C4-2B (cell line): ENCODE data around the gene BCAR3.
A peak's percentile ranks its signal among the peaks of the same experiment; 100 is the strongest.

Experiments
- H3K27ac ChIP-seq: fragments of 450-650 bp; 2 replicates; pipeline ENCODE4 v1.5.1; 2017
- CTCF ChIP-seq: fragments of 450-650 bp; conservative IDR thresholded peaks from 2 replicates; pipeline ENCODE4 v1.5.1; 2017; ENCODE audit warnings: mild to moderate bottlenecking
- ZFX ChIP-seq: fragments of 450-650 bp; IDR thresholded peaks from 2 replicates; pipeline ENCODE4 v1.6.1; 2017

Gene BCAR3

GRCh38 chr1:93616996-93617669, 64.5 kb downstream of the BCAR3 start:
- TF ChIP-seq ZFX (no peak), CTCF (no peak)
- peak overlapping the region; percentile 50 for H3K27ac ChIP-seq

GRCh38 chr1:93616221-93616995, 65.2 kb downstream of the BCAR3 start:
- H3K27ac ChIP-seq = peak overlapping the region; percentile 50
- TF ChIP-seq CTCF (no peak), ZFX (no peak)

GRCh38 chr1:93615582-93616150, 66.0 kb downstream of the BCAR3 start:
- TF ChIP-seq ZFX (no peak), CTCF (no peak)
- no peak overlapping the region; the same call in 1 of the 2 replicates for H3K27ac ChIP-seq

- no peak overlapping the region; the same call in 1 of the 2 replicates for H3K27ac ChIP-seq
- TF ChIP-seq CTCF (no peak), ZFX (no peak)
These were observed 66.6 kb downstream of the BCAR3 start for GRCh38 chr1:93614986-93615581.

- H3K27ac ChIP-seq = no peak overlapping the region
- TF ChIP-seq ZFX (no peak), CTCF (no peak)
These were observed 67.1 kb downstream of the BCAR3 start for GRCh38 chr1:93614541-93614940.

- no peak overlapping the region for H3K27ac ChIP-seq
- TF ChIP-seq ZFX = no peak
- no peak for TF ChIP-seq CTCF
These were observed 67.7 kb downstream of the BCAR3 start for GRCh38 chr1:93613898-93614297.

GRCh38 chr1:93612510-93612909, 69.1 kb downstream of the BCAR3 start:
- TF ChIP-seq CTCF (no peak), ZFX (no peak)
- no peak overlapping the region for H3K27ac ChIP-seq
